K562 (cell line): ENCODE data around the gene ATP2A1. TPM values are rescaled to one million over a fixed set of nuclear protein-coding genes. Genes with fewer than 3 reads are reported as not detected.
A peak's percentile ranks its signal among the peaks of the same experiment; 100 is the strongest.

ENCODE experiments used
- ATAC-seq: fragments of 200-7000 bp; cut with Tn5 transposase; 3 replicates; pipeline ENCODE4 v1.9.1; 2020; ENCODE audit warnings: moderate library complexity
- BruUV-seq: library from RNA; stranded (reverse); fragments of 400-500 nt; replicated peaks from 2 replicates; lab custom pipeline; 2021; lab: Mats Ljungman, UMichigan
- CTCF ChIA-PET: fragments of 300-600 bp; formaldehyde crosslinking; extraction: SDS; loops from one replicate; lab custom pipeline; 2021; ENCODE audit warnings: low intra/inter-chr PET ratio; lab: Yijun Ruan, JAX
- POLR2A ChIA-PET: fragments of 300-600, 350-650 bp; sonication (Branson Sonifier 250); formaldehyde crosslinking; extraction: SDS; loops from one replicate; lab custom pipeline; 2021; ENCODE audit warnings: antibody characterized with exemption, inconsistent platforms; lab: Yijun Ruan, JAX
- DNase-seq, 4 experiments: peaks; one replicate each; pipeline versions ENCODE4 v3.0.0 to v3.0.0-alpha.2; 2011 to 2018; ENCODE audit warnings: low spot score in 3 of 4, mixed read lengths in 3 of 4; ENCODE audit errors: extremely low read depth in 1 of 4
- FAIRE-seq: peaks from 2 replicates; lab custom pipeline; 2011; peaks lifted over from hg19 to GRCh38; lab: Jason Lieb, UNC
- H2AFZ ChIP-seq: 2 replicates; pipeline ENCODE4 v1.6.0; 2011; ENCODE audit warnings: low read depth, low read length, control low read depth, inconsistent platforms
- H3K27ac ChIP-seq: fragments of 200-600 bp; 3 replicates; pipeline ENCODE4 v1.8.0; 2011; ENCODE audit warnings: low read depth, mild to moderate bottlenecking, control low read depth, inconsistent platforms, low read length, moderate library complexity, mixed read lengths; ENCODE audit errors: extremely low read depth
- H3K27me3 ChIP-seq, 2 experiments: fragments of 300-600 bp in 1 of 2; 2 replicates in 1 of 2; 3 replicates in 1 of 2; pipeline versions ENCODE4 v1.6.0 to v1.8.0; 2011; ENCODE audit warnings: inconsistent platforms in 2 of 2, low read length in 2 of 2, mild to moderate bottlenecking in 1 of 2, mixed read lengths in 1 of 2, moderate library complexity in 1 of 2; ENCODE audit not compliant: control insufficient read depth in 2 of 2, insufficient read depth in 2 of 2
- H3K36me3 ChIP-seq: fragments of 300-600 bp; 3 replicates; pipeline ENCODE4 v1.8.0; 2011; ENCODE audit warnings: mild to moderate bottlenecking, low read length, inconsistent platforms; ENCODE audit not compliant: control insufficient read depth, insufficient read depth
- H3K4me1 ChIP-seq, 2 experiments: fragments of 200-600 bp in 1 of 2; replicated peaks in 1 of 2; 2 replicates in 1 of 2; 3 replicates in 1 of 2; pipeline versions ENCODE4 v1.5.1 to v1.8.0; 2011; ENCODE audit warnings: inconsistent platforms in 2 of 2, low read length in 2 of 2, mild to moderate bottlenecking in 1 of 2, mixed read lengths in 1 of 2, moderate library complexity in 1 of 2; ENCODE audit not compliant: control insufficient read depth in 2 of 2, insufficient read depth in 2 of 2
- H3K4me2 ChIP-seq: 2 replicates; pipeline ENCODE4 v1.6.1; 2011; ENCODE audit warnings: low read length, control low read depth, inconsistent platforms, mixed read lengths; ENCODE audit not compliant: insufficient read depth
- H3K4me3 ChIP-seq: fragments of 200-600 bp; sonication (generic), shearing (Covaris generic); 2 replicates; pipeline ENCODE4 v1.5.1; 2016; ENCODE audit warnings: control low read depth, inconsistent platforms
- H3K79me2 ChIP-seq: fragments of 200-600 bp; 3 replicates; pipeline ENCODE4 v1.8.0; 2011; ENCODE audit warnings: low read length, inconsistent platforms; ENCODE audit not compliant: control insufficient read depth, insufficient read depth
- H3K9ac ChIP-seq, 2 experiments: 2 replicates each; pipeline versions ENCODE4 v1.6.0 to v1.6.1; 2011; ENCODE audit warnings: low read depth in 2 of 2, low read length in 2 of 2, control low read depth in 1 of 2, inconsistent platforms in 1 of 2, mild to moderate bottlenecking in 1 of 2, mixed read lengths in 1 of 2; ENCODE audit not compliant: insufficient read depth in 1 of 2
- H3K9me1 ChIP-seq: one replicate; pipeline ENCODE4 v1.6.0; 2011; ENCODE audit warnings: inconsistent platforms, mild to moderate bottlenecking, low read length, moderate library complexity; ENCODE audit not compliant: control insufficient read depth, insufficient read depth
- H3K9me3 ChIP-seq: replicated peaks from 2 replicates; pipeline ENCODE4 v1.5.1; 2011; ENCODE audit warnings: low read depth, low read length, inconsistent platforms; ENCODE audit not compliant: control insufficient read depth, insufficient read depth
- H4K20me1 ChIP-seq: replicated peaks from 2 replicates; pipeline ENCODE4 v1.6.1; 2011; ENCODE audit warnings: low read length, inconsistent platforms, mixed read lengths; ENCODE audit not compliant: control insufficient read depth, insufficient read depth
- ARHGAP35 ChIP-seq: fragments of 450-650 bp; IDR thresholded peaks from 2 replicates; pipeline ENCODE4 v1.6.1; 2018; ENCODE audit not compliant: partially characterized antibody
- CBX2 ChIP-seq: fragments of 200-600 bp; sonication (generic); IDR thresholded peaks from one replicate; pipeline ENCODE4 v1.6.1; 2012; ENCODE audit warnings: mild to moderate bottlenecking, low read length, inconsistent platforms; ENCODE audit not compliant: insufficient read depth, poor library complexity, severe bottlenecking
- PCBP2 ChIP-seq: fragments of 200-400 bp; formaldehyde crosslinking; IDR thresholded peaks from 2 replicates; pipeline ENCODE4 v1.6.1; 2018; ENCODE audit warnings: low read length, low read depth, mild to moderate bottlenecking, moderate library complexity; ENCODE audit not compliant: poor library complexity, severe bottlenecking
- RBM25 ChIP-seq: fragments of 200-400 bp; formaldehyde crosslinking; IDR thresholded peaks from 2 replicates; pipeline ENCODE4 v1.6.1; 2018; ENCODE audit warnings: low read length, low read depth, moderate library complexity; ENCODE audit not compliant: severe bottlenecking
- SIRT6 ChIP-seq: IDR thresholded peaks from one replicate; pipeline ENCODE4 v1.6.1; 2012; ENCODE audit warnings: low read depth, mild to moderate bottlenecking, control low read depth, inconsistent platforms, low read length, moderate library complexity
- ZNF121 ChIP-seq: sonication (generic); formaldehyde crosslinking; conservative IDR thresholded peaks from 2 replicates; pipeline ENCODE4 v1.8.0; 2022; ENCODE audit warnings: missing genetic modification reagents
- ZNF197 ChIP-seq: fragments of 200-800 bp; sonication (Bioruptor generic); IDR thresholded peaks from 2 replicates; pipeline ENCODE4 v1.6.1; 2016; ENCODE audit warnings: low read depth, missing genetic modification characterization, missing compliant biosample characterization
- WGBS: fragments of 100-300 bp; shearing (Covaris generic); methylation state at CpG from one replicate; pipeline ENCODE4 v1.1.6; 2016; ENCODE audit warnings: low coverage, mixed read lengths; ENCODE audit not compliant: insufficient coverage; ENCODE audit errors: missing lambda C conversion rate; 5-methylcytosine and 5-hydroxymethylcytosine counted together
- in situ Hi-C: fragments of 300-500 bp; cut with MboI; formaldehyde crosslinking; loops from 4 replicates; pipeline ENCODE4 v1.15.0; 2018; ENCODE audit warnings: inconsistent platforms, mixed read lengths
- intact Hi-C: fragments of 100-400 bp; cut with micrococcal nuclease; formaldehyde crosslinking; loops from 2 replicates; pipeline ENCODE4 v1.14.2; 2022
- polyA plus RNA-seq, 8 experiments: library from polyadenylated mRNA; depleted of rRNA in 4 of 8; stranded (reverse) in 5 of 8; unstranded in 3 of 8; fragments of >200 nt; fragmentation: Nextera tagmentation in 2 of 8; fragmentation: Illumina TruSeq in 1 of 8; extraction: Ambion mirVana in 2 of 8; extraction: Trizol in 1 of 8; gene quantifications; 2 replicates each; pipeline versions ENCODE4 v1.2.1 to v1.2.3, GENCODE V29; 2011 to 2014; ENCODE audit warnings: inconsistent platforms in 1 of 8, missing spikeins in 1 of 8
- total RNA-seq, 7 experiments: library from RNA; depleted of rRNA in 6 of 7; stranded (reverse); fragments of >200 nt in 6 of 7; fragmentation: Illumina TruSeq in 2 of 7; extraction: Trizol in 2 of 7; gene quantifications; 2 replicates each; pipeline versions ENCODE4 v1.2.1 to v1.2.3, GENCODE V29; 2011 to 2021; ENCODE audit warnings: low replicate concordance in 1 of 7
- TF ChIP-seq, protein P1 (sequence below): fragments of 450-650 bp; IDR thresholded peaks from 2 replicates; pipeline ENCODE4 v1.7.0; 2016; ENCODE audit warnings: borderline replicate concordance
- TF ChIP-seq, protein P2 (sequence below): fragments of 250-450 bp; sonication (Bioruptor Pico); IDR thresholded peaks from 2 replicates; pipeline ENCODE4 v1.5.0; 2021
- TF ChIP-seq, protein P3 (sequence below): fragments of 250-450 bp; sonication (Bioruptor Pico); IDR thresholded peaks from 2 replicates; pipeline ENCODE4 v1.4.0; 2020; ENCODE audit warnings: mild to moderate bottlenecking, moderate library complexity, borderline replicate concordance

ATP2A1 gene
- total and polyA plus RNA-seq, 9 of the 15 experiments (the other 6 are each of a cell fraction or from before 2014, with no cell fraction given) = 0.25 to 2.6 (median 0.65) TPM

DNA sequence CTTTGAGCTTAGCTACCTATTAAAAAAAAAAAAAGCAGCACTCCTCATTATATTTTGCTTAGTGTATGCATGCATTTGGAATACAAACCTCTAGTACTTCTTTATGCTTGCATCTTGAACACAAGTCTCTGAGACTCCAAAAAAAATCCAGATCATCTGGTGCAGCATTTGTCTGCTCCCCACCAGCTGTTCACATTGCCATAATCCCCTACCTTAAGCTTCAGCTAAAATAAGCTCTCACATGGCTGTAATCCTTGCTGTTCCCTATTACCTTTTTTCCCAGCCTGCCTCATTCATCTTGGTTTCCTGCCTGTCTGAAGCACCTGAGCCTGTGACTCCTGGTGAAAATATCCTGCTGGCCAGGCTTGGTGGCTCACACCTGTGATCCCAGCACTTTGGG, 65.0 kb downstream of the ATP2A1 start (continued):
- TF ChIP-seq, protein P1, sequence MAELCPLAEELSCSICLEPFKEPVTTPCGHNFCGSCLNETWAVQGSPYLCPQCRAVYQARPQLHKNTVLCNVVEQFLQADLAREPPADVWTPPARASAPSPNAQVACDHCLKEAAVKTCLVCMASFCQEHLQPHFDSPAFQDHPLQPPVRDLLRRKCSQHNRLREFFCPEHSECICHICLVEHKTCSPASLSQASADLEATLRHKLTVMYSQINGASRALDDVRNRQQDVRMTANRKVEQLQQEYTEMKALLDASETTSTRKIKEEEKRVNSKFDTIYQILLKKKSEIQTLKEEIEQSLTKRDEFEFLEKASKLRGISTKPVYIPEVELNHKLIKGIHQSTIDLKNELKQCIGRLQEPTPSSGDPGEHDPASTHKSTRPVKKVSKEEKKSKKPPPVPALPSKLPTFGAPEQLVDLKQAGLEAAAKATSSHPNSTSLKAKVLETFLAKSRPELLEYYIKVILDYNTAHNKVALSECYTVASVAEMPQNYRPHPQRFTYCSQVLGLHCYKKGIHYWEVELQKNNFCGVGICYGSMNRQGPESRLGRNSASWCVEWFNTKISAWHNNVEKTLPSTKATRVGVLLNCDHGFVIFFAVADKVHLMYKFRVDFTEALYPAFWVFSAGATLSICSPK = no peak
- TF ChIP-seq PCBP2 = no peak
- TF ChIP-seq, protein P2, sequence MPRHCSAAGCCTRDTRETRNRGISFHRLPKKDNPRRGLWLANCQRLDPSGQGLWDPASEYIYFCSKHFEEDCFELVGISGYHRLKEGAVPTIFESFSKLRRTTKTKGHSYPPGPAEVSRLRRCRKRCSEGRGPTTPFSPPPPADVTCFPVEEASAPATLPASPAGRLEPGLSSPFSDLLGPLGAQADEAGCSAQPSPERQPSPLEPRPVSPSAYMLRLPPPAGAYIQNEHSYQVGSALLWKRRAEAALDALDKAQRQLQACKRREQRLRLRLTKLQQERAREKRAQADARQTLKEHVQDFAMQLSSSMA = no peak
- TF ChIP-seq CBX2 = no peak
- TF ChIP-seq ARHGAP35 = no peak
- TF ChIP-seq SIRT6 = no peak

DNA sequence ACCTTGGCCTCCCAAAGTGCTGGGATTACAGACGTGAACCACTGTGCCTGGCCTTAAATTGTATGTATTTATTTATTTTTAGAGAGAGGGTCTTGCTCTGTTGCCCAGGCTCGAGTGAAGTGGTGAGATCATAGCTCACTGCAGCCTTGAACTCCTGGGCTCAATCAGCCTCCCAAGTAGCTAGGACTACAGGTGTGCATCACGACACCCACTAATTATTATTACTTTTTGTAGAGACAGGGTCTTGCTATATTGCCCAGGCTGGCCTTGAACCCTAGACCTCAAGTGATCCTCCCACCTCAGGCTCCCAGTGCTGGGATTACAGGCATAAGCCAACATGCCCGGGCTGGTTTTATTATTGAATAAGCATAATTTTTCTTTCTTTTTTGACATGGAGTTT, 68.4 kb downstream of the ATP2A1 start:
- Histone ChIP-seq H3K36me3 (no peaks in the 10 kb centered on the region), H3K27ac (no peak overlapping the region), H4K20me1 (no peaks in the 10 kb centered on the region), H3K79me2 (peaks cover 9% of the 10 kb centered on the region), H3K4me1 (peaks cover 6 to 21% of the 10 kb centered on the region in 2 experiments; a peak in 4 of 5 replicates), H3K27me3 (no peaks in the 10 kb centered on the region), H3K9ac (no peak overlapping the region), H3K4me3 (no peak overlapping the region), H2AFZ (no peak overlapping the region), H3K9me1 (no peaks in the 10 kb centered on the region), H3K9me3 (no peaks in the 10 kb centered on the region), H3K4me2 (no peak overlapping the region)
- WGBS = 56% methylated on average over 4 of the region's 4 CpGs
- POLR2A ChIA-PET = no interaction called here
- FAIRE-seq (no peak), ATAC-seq (no peak), DNase-seq (no peak)
- no TSS peak for BruUV-seq
- in situ Hi-C loops (loop anchor here (25.0 kb wide), 1 partner anchor 509 kb away; no protein-coding TSS in a partner anchor), intact Hi-C loops (loop anchor here (5.0 kb wide), 1 partner anchor 74 kb away; no protein-coding TSS in a partner anchor)
- CTCF ChIA-PET = no interaction called here
- TF ChIP-seq, protein P3, sequence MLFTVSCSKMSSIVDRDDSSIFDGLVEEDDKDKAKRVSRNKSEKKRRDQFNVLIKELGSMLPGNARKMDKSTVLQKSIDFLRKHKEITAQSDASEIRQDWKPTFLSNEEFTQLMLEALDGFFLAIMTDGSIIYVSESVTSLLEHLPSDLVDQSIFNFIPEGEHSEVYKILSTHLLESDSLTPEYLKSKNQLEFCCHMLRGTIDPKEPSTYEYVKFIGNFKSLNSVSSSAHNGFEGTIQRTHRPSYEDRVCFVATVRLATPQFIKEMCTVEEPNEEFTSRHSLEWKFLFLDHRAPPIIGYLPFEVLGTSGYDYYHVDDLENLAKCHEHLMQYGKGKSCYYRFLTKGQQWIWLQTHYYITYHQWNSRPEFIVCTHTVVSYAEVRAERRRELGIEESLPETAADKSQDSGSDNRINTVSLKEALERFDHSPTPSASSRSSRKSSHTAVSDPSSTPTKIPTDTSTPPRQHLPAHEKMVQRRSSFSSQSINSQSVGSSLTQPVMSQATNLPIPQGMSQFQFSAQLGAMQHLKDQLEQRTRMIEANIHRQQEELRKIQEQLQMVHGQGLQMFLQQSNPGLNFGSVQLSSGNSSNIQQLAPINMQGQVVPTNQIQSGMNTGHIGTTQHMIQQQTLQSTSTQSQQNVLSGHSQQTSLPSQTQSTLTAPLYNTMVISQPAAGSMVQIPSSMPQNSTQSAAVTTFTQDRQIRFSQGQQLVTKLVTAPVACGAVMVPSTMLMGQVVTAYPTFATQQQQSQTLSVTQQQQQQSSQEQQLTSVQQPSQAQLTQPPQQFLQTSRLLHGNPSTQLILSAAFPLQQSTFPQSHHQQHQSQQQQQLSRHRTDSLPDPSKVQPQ (CRISPR knock-in tag) = no peak
- TF ChIP-seq RBM25 = peak; percentile 28
- no peak for TF ChIP-seq ZNF197
- peak; percentile 99 for TF ChIP-seq ZNF121 (CRISPR knock-in tag)
